Mucosa of descending colon (tissue), 3 donors: Measurements from ENCODE around the gene GPA33. TPM values are rescaled to one million over a fixed set of nuclear protein-coding genes. Genes with fewer than 3 reads are reported as not detected.

ENCODE experiments used
- ATAC-seq: fragments of 200-7000 bp; cut with Tn5 transposase; one replicate; pipeline ENCODE4 v1.9.1; 2020; ENCODE audit warnings: mild to moderate bottlenecking, moderate library complexity
- DNase-seq, 3 donors: peaks; one replicate each; pipeline ENCODE4 v3.0.0-alpha.2; 2020
- H3K36me3 ChIP-seq: fragments of 200-600 bp; one replicate; pipeline ENCODE4 v1.8.0; 2021; ENCODE audit warnings: low read depth, mild to moderate bottlenecking
- H3K4me1 ChIP-seq: fragments of 200-600 bp; one replicate; pipeline ENCODE4 v1.8.0; 2021; ENCODE audit warnings: low read depth, mild to moderate bottlenecking
- H3K4me3 ChIP-seq: fragments of 200-600 bp; one replicate; pipeline ENCODE4 v1.8.0; 2021; ENCODE audit warnings: mild to moderate bottlenecking
- H3K9me3 ChIP-seq: fragments of 200-600 bp; one replicate; pipeline ENCODE4 v1.8.0; 2021; ENCODE audit warnings: mild to moderate bottlenecking
- CTCF ChIP-seq: fragments of 200-600 bp; IDR thresholded peaks from one replicate; pipeline ENCODE4 v1.8.0; 2022; ENCODE audit warnings: antibody characterized with exemption, mild to moderate bottlenecking
- intact Hi-C, 2 donors: fragments of 100-400 bp; cut with DNase I in 1 of 2; cut with micrococcal nuclease in 1 of 2; formaldehyde crosslinking; loops; one replicate each; pipeline versions ENCODE4 v1.11.0 to v1.11.1; 2022; cut with DNase I, micrococcal nuclease
- total RNA-seq, 3 donors: library from RNA; stranded (reverse); fragmentation: NEBNext Ultra II Directional in 2 of 3; extraction: Animal tissue kit (Norgen Biotek cat#: 25700) in 2 of 3; gene quantifications; one replicate each; pipeline versions ENCODE4 v1.2.1 to v1.2.4, GENCODE V29; 2021 to 2023
- donor health status: DM: no; HTN: no; CAD: no; lungs with moderate emphysema.
- donor health status: DM: no; HTN: no; CAD: no.
- donor health status: DM: no; HTN: yes; CAD: no.

GPA33 gene
- total RNA-seq, 3 donors from 2014 or later, result 221 to 764 (median 482) TPM

- H3K36me3 ChIP-seq, result no peaks in the 10 kb centered on the region
- H3K9me3 ChIP-seq, result no peaks in the 10 kb centered on the region
- no peak overlapping the region for H3K4me3 ChIP-seq
- H3K4me1 ChIP-seq, result peaks cover 8% of the 10 kb centered on the region
- no peak for TF ChIP-seq CTCF
- intact Hi-C loops, result no loop called here
- ATAC-seq, result no peak
- no peak for DNase-seq
Observed at GRCh38 chr1:167094690-167095089, 4.5 kb upstream of the GPA33 start.

- Histone ChIP-seq H3K4me3 (no peak within 1 kb of the TSS), H3K9me3 (no peaks in the 10 kb centered on the region), H3K4me1 (peaks cover 8% of the 10 kb centered on the region), H3K36me3 (no peaks in the 10 kb centered on the region)
- ATAC-seq, result no peak
- no peak for DNase-seq
- no peak for TF ChIP-seq CTCF
- intact Hi-C loops, result no loop called here
Observed at GRCh38 chr1:167093846-167094516, 3.8 kb upstream of the GPA33 start, which contains the start of gene STYXL2. Gene STYXL2, plus strand, starts transcription at chr1:167094075. Its CDS starts 775 bp downstream, at chr1:167094850.

GRCh38 chr1:167092653-167093052 is 2.5 kb upstream of the GPA33 start:
- Histone ChIP-seq H3K4me3 (no peak overlapping the region), H3K9me3 (no peaks in the 10 kb centered on the region), H3K36me3 (no peaks in the 10 kb centered on the region), H3K4me1 (peaks cover 8% of the 10 kb centered on the region)
- intact Hi-C loops, result no loop called here
- no peak for ATAC-seq
- no peak for DNase-seq
- no peak for TF ChIP-seq CTCF

- DNase-seq (no peak), ATAC-seq (no peak)
- Histone ChIP-seq H3K36me3 (no peaks in the 10 kb centered on the region), H3K4me1 (peaks cover 21% of the 10 kb centered on the region), H3K4me3 (peak overlapping the region; percentile 12), H3K9me3 (no peaks in the 10 kb centered on the region)
- no peak for TF ChIP-seq CTCF
- intact Hi-C loops, result no loop called here
Observed at GRCh38 chr1:167089939-167090313, 251 bp downstream of the GPA33 start.

GRCh38 chr1:167088746-167089417 is 1.3 kb downstream of the GPA33 start:
- Histone ChIP-seq H3K4me1 (peaks cover 26% of the 10 kb centered on the region), H3K9me3 (no peaks in the 10 kb centered on the region), H3K4me3 (peak overlapping the region; percentile 12), H3K36me3 (no peaks in the 10 kb centered on the region)
- DNase-seq, result no peak
- intact Hi-C loops, result no loop called here
- ATAC-seq, result no peak
- TF ChIP-seq CTCF, result no peak
